MCF 10A (cell line): ENCODE results near the gene STK32B. TPM values are rescaled to one million over a fixed set of nuclear protein-coding genes. Genes with fewer than 3 reads are reported as not detected.

Source experiments
- BruUV-seq: library from RNA; stranded (reverse); fragments of 400-500 nt; replicated peaks from 2 replicates; lab custom pipeline; 2021; lab: Mats Ljungman, UMichigan
- CTCF ChIA-PET: fragments of 300-600 bp; sonication (Branson Sonifier 250); formaldehyde crosslinking; extraction: SDS; loops from one replicate; lab custom pipeline; 2021; ENCODE audit warnings: antibody characterized with exemption, inconsistent platforms; lab: Yijun Ruan, JAX
- POLR2A ChIA-PET: fragments of 300-600, 350-650 bp; sonication (Branson Sonifier 250); formaldehyde crosslinking; extraction: SDS; loops from one replicate; lab custom pipeline; 2020; ENCODE audit warnings: antibody characterized with exemption, inconsistent platforms; lab: Yijun Ruan, JAX
- DNase-seq: peaks from one replicate; pipeline ENCODE4 v3.0.0-alpha.2; 2018; ENCODE audit not compliant: unreplicated experiment
- H3K27ac Mint-ChIP-seq: one replicate; pipeline ENCODE4 v1.8.0; 2022; ENCODE audit warnings: mild to moderate bottlenecking, low read depth, mixed read lengths; ENCODE audit not compliant: unreplicated experiment
- H3K27me3 Mint-ChIP-seq: one replicate; pipeline ENCODE4 v1.8.0; 2022; ENCODE audit warnings: mixed read lengths; ENCODE audit not compliant: insufficient read depth, unreplicated experiment
- H3K36me3 Mint-ChIP-seq: one replicate; pipeline ENCODE4 v1.8.0; 2022; ENCODE audit warnings: mild to moderate bottlenecking, moderate library complexity, mixed read lengths; ENCODE audit not compliant: insufficient read depth, unreplicated experiment
- H3K4me1 Mint-ChIP-seq: one replicate; pipeline ENCODE4 v1.8.0; 2022; ENCODE audit warnings: mixed read lengths; ENCODE audit not compliant: insufficient read depth, unreplicated experiment
- H3K4me3 Mint-ChIP-seq: one replicate; pipeline ENCODE4 v1.8.0; 2022; ENCODE audit warnings: mild to moderate bottlenecking, moderate library complexity, mixed read lengths; ENCODE audit not compliant: unreplicated experiment
- H3K9me3 Mint-ChIP-seq: one replicate; pipeline ENCODE4 v1.8.0; 2022; ENCODE audit warnings: mixed read lengths; ENCODE audit not compliant: unreplicated experiment
- CTCF ChIP-seq: fragments of 200-600 bp; IDR thresholded peaks from one replicate; pipeline ENCODE4 v1.8.0; 2022; ENCODE audit warnings: antibody characterized with exemption, mild to moderate bottlenecking; ENCODE audit not compliant: unreplicated experiment
- intact Hi-C: fragments of 100-400 bp; cut with micrococcal nuclease; formaldehyde crosslinking; loops from 2 replicates; pipeline ENCODE4 v1.14.1; 2022
- total RNA-seq: library from RNA; stranded (reverse); gene quantifications from 2 replicates; pipeline ENCODE4 v1.2.3, GENCODE V29; 2022

STK32B gene
- total RNA-seq, 1 experiment from 2014 or later, result not detected

- intact Hi-C loops, result loop anchor here (2.0 kb wide), 1 partner anchor 385 kb away; no protein-coding TSS in a partner anchor
- peaks cover 4% of the 10 kb centered on the region for H3K36me3 Mint-ChIP-seq
- H3K9me3 Mint-ChIP-seq, result peaks cover 7% of the 10 kb centered on the region
- POLR2A ChIA-PET, result no interaction called here
- H3K4me3 Mint-ChIP-seq, result no peak overlapping the region
- no peak for TF ChIP-seq CTCF
- H3K27me3 Mint-ChIP-seq, result peaks cover 10% of the 10 kb centered on the region
- no peaks in the 10 kb centered on the region for H3K4me1 Mint-ChIP-seq
- H3K27ac Mint-ChIP-seq, result no peak overlapping the region
- CTCF ChIA-PET, result no interaction called here
- no TSS peak for BruUV-seq
- DNase-seq, result no peak
Measured at GRCh38 chr4:5379895-5380294, 328.6 kb downstream of the STK32B start.

- BruUV-seq, result no TSS peak
Measured at GRCh38 chr4:5381961-5382441, 330.7 kb downstream of the STK32B start.

GRCh38 chr4:5383191-5383980 is 332.1 kb downstream of the STK32B start:
- H3K27ac Mint-ChIP-seq, result no peak overlapping the region
- intact Hi-C loops, result no loop called here
- DNase-seq, result no peak
- ChIA-PET CTCF (interaction anchor here (0.8 to 4.1 kb wide), 2 partner anchors 12 to 16 kb away, joined by 4 to 25 read pairs; no protein-coding TSS in a partner anchor), POLR2A (interaction anchor here (0.5 kb wide), 1 partner anchor 1000 kb away, joined by 3 read pairs; no protein-coding TSS in a partner anchor)
- no peaks in the 10 kb centered on the region for H3K27me3 Mint-ChIP-seq
- peaks cover 8% of the 10 kb centered on the region for H3K9me3 Mint-ChIP-seq
- H3K4me1 Mint-ChIP-seq, result no peaks in the 10 kb centered on the region
- BruUV-seq, result no TSS peak
- H3K4me3 Mint-ChIP-seq, result no peak overlapping the region
- no peaks in the 10 kb centered on the region for H3K36me3 Mint-ChIP-seq
- TF ChIP-seq CTCF, result no peak

More at GRCh38 chr4:5381961-5382441, 330.7 kb downstream of the STK32B start:
- ChIA-PET CTCF (interaction anchor here (4.1 kb wide), 1 partner anchor 17 kb away, joined by 25 read pairs; no protein-coding TSS in a partner anchor), POLR2A (no interaction called here)
- no peak for TF ChIP-seq CTCF
- Mint-ChIP-seq H3K36me3 (peaks cover 4% of the 10 kb centered on the region), H3K27ac (no peak overlapping the region), H3K27me3 (peaks cover 7% of the 10 kb centered on the region), H3K4me3 (no peak overlapping the region), H3K9me3 (peaks cover 15% of the 10 kb centered on the region), H3K4me1 (no peaks in the 10 kb centered on the region)
- DNase-seq, result peak; percentile 22
- intact Hi-C loops, result no loop called here

- H3K4me3 Mint-ChIP-seq, result no peak overlapping the region
- BruUV-seq, result no TSS peak
- no peak for DNase-seq
- H3K9me3 Mint-ChIP-seq, result peaks cover 13% of the 10 kb centered on the region
- no peak for TF ChIP-seq CTCF
- POLR2A ChIA-PET, result no interaction called here
- H3K36me3 Mint-ChIP-seq, result no peaks in the 10 kb centered on the region
- intact Hi-C loops, result no loop called here
- no peak overlapping the region for H3K27ac Mint-ChIP-seq
- CTCF ChIA-PET, result interaction anchor here (0.5 to 1.6 kb wide), 3 partner anchors 14 to 427 kb away, joined by 3 to 6 read pairs (median 4); no protein-coding TSS in a partner anchor
- no peaks in the 10 kb centered on the region for H3K4me1 Mint-ChIP-seq
- H3K27me3 Mint-ChIP-seq, result no peaks in the 10 kb centered on the region
Measured at GRCh38 chr4:5385741-5386311, 334.5 kb downstream of the STK32B start.
